Measurements from ENCODE around the gene CCR2.
"Not testable (repeated sequence)": the region's sequence is repeated elsewhere in the genome, so short reads cannot be mapped to it uniquely, and the experiment has no call there.

Gene CCR2

GRCh38 chr3:46378426-46378942 is 24.6 kb downstream of the CCR2 start:
- peak; percentile 46 for DNase-seq (ENCODE audit: low read depth, low spot score)

- DNase-seq (ENCODE audit: low read depth, low spot score): no peak
Observed at GRCh38 chr3:46380471-46381221, 26.7 kb downstream of the CCR2 start.

GRCh38 chr3:46381625-46382024 is 27.7 kb downstream of the CCR2 start:
- DNase-seq (ENCODE audit: low read depth, low spot score): no peak

GRCh38 chr3:46383211-46383950 is 29.5 kb downstream of the CCR2 start:
- DNase-seq (ENCODE audit: low read depth, low spot score): no peak

- no peak for DNase-seq (ENCODE audit: low read depth, low spot score)
Observed at GRCh38 chr3:46383951-46384330, 30.0 kb downstream of the CCR2 start.

- DNase-seq (ENCODE audit: low read depth, low spot score): no peak
Observed at GRCh38 chr3:46386205-46386604, 32.3 kb downstream of the CCR2 start.

- DNase-seq (ENCODE audit: low read depth, low spot score): not testable (repeated sequence)
Observed at GRCh38 chr3:46388847-46389246, 34.9 kb downstream of the CCR2 start.

- DNase-seq (ENCODE audit: low read depth, low spot score): no peak
Observed at GRCh38 chr3:46389306-46389705, 35.4 kb downstream of the CCR2 start.

- not testable (repeated sequence) for DNase-seq (ENCODE audit: low read depth, low spot score)
Observed at GRCh38 chr3:46391526-46391925, 37.6 kb downstream of the CCR2 start.

GRCh38 chr3:46393011-46393410 is 39.1 kb downstream of the CCR2 start:
- DNase-seq (ENCODE audit: low read depth, low spot score): no peak

GRCh38 chr3:46393554-46394434 is 39.9 kb downstream of the CCR2 start:
- DNase-seq (ENCODE audit: low read depth, low spot score): no peak

GRCh38 chr3:46395210-46395661 is 41.3 kb downstream of the CCR2 start:
- DNase-seq (ENCODE audit: low read depth, low spot score): no peak

GRCh38 chr3:46395766-46396530 is 42.0 kb downstream of the CCR2 start:
- DNase-seq (ENCODE audit: low read depth, low spot score): no peak

GRCh38 chr3:46397111-46397510 is 43.2 kb downstream of the CCR2 start:
- DNase-seq (ENCODE audit: low read depth, low spot score): no peak

GRCh38 chr3:46398186-46398955 is 44.5 kb downstream of the CCR2 start:
- no peak for DNase-seq (ENCODE audit: low read depth, low spot score)

GRCh38 chr3:46399098-46399497 is 45.2 kb downstream of the CCR2 start:
- no peak for DNase-seq (ENCODE audit: low read depth, low spot score)

- DNase-seq (ENCODE audit: low read depth, low spot score): no peak
Observed at GRCh38 chr3:46399557-46399956, 45.6 kb downstream of the CCR2 start.

GRCh38 chr3:46400000-46400734 is 46.3 kb downstream of the CCR2 start:
- no peak for DNase-seq (ENCODE audit: low read depth, low spot score)

- DNase-seq (ENCODE audit: low read depth, low spot score): no peak
Observed at GRCh38 chr3:46400846-46401245, 46.9 kb downstream of the CCR2 start.

- no peak for DNase-seq (ENCODE audit: low read depth, low spot score)
Observed at GRCh38 chr3:46401579-46401978, 47.7 kb downstream of the CCR2 start.
